ENCODE data around the gene POU6F2.

DNA sequence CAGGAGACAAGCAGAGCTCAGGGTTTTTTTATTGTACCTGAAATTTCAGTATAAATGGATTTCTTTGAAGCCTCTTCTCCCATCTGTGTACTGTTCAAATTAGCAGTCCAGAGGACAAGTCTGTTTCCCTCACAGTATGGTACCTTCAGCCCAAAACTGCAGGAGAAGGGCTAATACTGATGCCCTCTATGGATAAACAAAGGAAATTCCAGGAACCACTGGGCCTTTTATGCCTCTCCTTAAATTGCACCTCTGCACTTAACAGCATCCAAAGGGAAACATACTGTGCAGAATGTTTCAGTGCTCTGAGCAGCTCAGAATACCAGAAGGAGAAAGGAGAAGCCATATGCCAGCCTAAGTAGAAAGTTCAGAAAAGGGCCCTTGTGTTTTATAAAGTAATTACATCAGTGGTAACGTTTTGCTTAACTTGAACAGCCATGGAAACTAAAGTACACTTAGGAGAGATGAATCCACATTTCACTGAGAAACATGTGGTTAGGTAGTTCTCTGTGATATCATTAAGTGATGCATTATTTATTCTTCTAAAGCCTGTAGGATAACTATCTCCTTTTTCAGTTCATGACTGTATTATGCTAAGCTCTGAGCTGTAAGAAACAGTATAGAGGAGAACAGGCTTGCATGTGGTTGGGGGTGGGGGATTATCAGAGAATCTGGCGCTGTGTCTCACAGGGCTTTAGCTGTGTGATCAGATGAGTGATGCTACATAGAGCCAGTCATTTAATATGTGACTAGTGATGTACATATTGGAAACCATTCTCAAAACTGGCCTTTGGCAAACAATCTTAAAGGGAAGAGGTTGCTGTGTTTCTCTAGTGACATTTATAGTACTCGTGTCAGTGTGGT lies 111.3 kb downstream of the POU6F2 start:
- TF ChIP-seq MYC (IDR thresholded peaks at IDR 0.05; ENCODE audit: low read depth, low read length) (no peak), MYC (CRISPR knock-in tag; IDR thresholded peaks at IDR 0.05; ENCODE audit: borderline replicate concordance, low read depth) (no peak), EZH2 (IDR thresholded peaks at IDR 0.05; ENCODE audit: borderline replicate concordance, low read depth, low read length) (no peak), HDAC6 (IDR thresholded peaks at IDR 0.05; ENCODE audit: low read depth, low read length) (no peak)
- TF ChIP-seq, protein P1, sequence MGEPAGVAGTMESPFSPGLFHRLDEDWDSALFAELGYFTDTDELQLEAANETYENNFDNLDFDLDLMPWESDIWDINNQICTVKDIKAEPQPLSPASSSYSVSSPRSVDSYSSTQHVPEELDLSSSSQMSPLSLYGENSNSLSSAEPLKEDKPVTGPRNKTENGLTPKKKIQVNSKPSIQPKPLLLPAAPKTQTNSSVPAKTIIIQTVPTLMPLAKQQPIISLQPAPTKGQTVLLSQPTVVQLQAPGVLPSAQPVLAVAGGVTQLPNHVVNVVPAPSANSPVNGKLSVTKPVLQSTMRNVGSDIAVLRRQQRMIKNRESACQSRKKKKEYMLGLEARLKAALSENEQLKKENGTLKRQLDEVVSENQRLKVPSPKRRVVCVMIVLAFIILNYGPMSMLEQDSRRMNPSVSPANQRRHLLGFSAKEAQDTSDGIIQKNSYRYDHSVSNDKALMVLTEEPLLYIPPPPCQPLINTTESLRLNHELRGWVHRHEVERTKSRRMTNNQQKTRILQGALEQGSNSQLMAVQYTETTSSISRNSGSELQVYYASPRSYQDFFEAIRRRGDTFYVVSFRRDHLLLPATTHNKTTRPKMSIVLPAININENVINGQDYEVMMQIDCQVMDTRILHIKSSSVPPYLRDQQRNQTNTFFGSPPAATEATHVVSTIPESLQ (CRISPR knock-in tag; IDR thresholded peaks at IDR 0.05): no peak
- TF ChIP-seq, protein P2, sequence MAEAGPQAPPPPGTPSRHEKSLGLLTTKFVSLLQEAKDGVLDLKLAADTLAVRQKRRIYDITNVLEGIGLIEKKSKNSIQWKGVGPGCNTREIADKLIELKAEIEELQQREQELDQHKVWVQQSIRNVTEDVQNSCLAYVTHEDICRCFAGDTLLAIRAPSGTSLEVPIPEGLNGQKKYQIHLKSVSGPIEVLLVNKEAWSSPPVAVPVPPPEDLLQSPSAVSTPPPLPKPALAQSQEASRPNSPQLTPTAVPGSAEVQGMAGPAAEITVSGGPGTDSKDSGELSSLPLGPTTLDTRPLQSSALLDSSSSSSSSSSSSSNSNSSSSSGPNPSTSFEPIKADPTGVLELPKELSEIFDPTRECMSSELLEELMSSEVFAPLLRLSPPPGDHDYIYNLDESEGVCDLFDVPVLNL (CRISPR knock-in tag; IDR thresholded peaks at IDR 0.05; ENCODE audit: low read depth): no peak
